GM19238 (cell line): Measurements from ENCODE around the gene GNRH2.
"Not testable (repeated sequence)": the region's sequence is repeated elsewhere in the genome, so short reads cannot be mapped to it uniquely, and the experiment has no call there.

Experiments used
- DNase-seq: peaks from one replicate; pipeline ENCODE4 v3.0.0; 2011; ENCODE audit warnings: low spot score; ENCODE audit not compliant: insufficient read length

GNRH2 gene

GRCh38 chr20:3072530-3073250, 29.3 kb downstream of the GNRH2 start:
- no peak for DNase-seq

GRCh38 chr20:3073251-3073643, 29.8 kb downstream of the GNRH2 start:
- not testable (repeated sequence) for DNase-seq

DNA sequence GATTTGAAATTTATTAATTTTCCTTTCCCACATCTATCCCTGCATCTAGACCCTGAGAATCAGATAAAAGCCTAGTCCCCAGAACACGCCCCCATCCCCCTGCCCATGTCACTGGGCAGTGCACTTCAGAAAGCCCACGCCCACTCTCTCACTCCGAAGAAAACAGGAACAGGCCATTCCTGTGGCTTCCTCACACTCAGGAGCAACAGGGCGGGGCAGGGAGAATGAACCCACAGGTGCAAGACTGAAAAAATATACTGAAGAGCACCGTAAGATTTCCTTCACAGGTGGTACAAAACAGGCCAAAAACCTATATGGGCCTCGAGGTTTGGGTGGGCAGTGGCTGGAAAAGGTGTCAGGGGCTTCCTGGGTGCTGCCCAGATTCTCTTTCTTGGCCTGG, 31.4 kb downstream of the GNRH2 start:
- DNase-seq: no peak

DNA sequence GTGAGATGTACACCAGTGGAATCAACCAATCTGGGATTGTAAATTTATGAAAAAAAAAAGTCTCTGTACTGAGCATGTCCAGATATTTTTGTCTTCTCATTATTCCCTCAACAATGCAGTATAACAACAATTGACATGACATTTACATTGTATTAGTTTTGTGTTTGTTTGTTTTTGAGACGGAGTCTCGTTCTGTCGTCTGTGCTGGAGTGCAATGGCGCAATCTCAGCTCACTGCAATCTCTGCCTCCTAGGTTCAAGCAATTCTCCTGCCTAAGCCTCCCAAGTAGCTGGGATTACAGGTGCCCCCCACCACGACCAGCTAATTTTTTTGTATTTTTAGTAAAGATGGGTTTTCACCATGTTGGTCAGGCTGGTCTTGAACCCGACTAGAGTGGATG, 31.9 kb downstream of the GNRH2 start:
- not testable (repeated sequence) for DNase-seq

DNA sequence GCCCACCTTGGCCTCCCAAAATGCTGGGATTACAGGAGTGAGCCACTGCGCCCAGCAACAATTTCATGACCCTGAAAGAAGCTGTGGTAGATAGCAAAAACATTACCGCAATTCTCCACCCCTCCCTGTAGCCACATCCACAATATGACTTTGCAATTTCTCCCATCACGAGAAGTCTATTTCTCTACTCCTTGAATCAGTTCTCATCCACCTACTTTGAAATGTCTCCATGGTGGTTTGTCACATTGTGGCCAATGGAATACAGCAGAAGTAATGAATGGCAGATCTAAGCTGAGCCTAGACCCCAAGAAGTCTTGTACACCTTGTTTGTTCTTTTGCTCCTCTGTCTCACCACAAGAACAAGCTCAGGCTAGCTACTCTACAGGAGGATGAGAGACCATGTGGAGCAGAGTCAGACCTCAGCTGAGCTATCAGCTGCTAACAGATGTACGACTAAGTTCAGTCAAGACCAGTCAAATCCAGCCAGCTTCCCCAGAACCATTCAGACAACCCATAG, 34.3 kb downstream of the GNRH2 start:
- DNase-seq: no peak

GRCh38 chr20:3080939-3081388, 37.5 kb downstream of the GNRH2 start:
- DNase-seq: no peak

GRCh38 chr20:3081641-3082040, 38.2 kb downstream of the GNRH2 start:
- no peak for DNase-seq

DNA sequence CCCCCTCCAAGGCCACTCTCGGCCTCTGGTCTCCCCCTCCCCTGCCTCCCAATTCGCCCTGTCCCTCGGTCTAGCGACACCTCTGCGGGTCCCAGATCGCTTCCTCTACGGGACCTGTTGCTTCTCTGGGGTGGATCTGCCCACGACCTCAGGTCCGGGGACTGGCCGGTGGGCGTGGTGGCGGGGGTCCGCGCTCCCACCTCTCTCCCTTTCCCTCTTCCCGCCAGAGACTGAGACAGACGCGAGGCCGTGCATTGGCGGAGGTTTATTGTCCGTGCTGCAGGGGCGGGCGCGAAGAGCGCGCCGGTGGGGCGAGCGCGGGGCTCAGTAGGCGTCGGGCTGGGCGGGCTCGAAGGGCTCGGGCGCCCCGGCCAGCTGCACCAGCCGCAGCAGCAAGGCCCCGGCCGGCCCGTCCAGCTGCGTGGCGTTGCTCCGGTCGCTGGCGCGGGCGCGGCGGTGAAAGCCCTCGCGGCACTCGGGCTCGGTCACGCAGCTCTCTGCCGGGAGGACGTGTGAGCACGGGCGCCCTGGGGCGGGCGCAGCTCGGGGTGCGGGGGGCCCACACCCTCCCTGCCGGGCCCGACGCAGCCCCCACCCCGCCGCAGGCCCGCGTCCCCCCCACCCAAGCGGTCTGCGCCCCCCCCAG, 39.0 kb downstream of the GNRH2 start:
- DNase-seq: no peak

DNA sequence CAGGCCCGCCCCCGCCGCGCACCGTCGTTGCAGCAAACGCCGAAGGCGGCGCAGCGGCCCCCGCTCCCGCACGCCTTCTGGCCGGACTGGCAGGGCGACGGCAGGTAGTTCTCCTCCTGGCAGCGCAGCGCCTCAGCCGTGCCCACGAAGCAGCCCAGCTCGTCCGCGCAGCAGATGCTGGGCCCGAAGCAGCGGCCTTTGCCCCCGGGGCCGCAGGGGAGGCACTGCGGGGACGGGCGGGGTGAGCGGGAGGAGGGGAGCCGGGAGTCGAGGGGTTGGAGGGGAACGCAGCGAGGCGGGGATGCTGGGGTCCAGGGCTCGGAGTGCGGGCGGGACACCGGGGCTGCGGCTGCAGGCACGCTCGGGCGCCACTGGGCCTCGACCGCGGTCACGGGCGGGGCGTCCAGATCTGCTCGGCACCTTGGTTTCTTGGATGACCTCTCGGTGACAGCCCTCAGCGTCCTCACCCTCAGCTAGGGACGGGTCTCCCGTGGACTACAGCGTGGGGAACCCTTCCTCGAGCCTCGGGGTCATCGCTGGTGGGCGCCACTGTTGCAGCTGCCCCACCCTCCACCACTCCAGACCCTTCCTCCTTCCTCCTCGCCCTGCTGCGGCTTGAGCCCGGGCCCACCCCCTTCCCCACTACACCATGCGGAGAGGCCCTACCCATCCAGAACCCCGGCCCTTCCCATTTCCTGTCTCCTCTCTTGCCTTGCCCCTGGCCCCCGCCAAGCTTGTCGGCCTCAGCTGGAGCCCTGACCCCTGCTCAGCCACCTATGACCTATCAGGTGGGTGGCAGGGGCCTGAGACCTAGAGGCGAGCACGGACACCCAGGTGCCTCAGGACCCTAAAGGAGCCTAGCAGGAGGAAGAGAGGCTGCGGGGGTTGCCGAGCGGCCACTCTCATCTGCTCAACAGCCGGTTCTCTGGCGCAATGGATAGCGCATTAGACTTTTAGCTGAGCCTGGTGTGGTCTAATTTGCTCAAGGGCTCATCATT, 39.8 kb downstream of the GNRH2 start:
- no peak for DNase-seq

DNA sequence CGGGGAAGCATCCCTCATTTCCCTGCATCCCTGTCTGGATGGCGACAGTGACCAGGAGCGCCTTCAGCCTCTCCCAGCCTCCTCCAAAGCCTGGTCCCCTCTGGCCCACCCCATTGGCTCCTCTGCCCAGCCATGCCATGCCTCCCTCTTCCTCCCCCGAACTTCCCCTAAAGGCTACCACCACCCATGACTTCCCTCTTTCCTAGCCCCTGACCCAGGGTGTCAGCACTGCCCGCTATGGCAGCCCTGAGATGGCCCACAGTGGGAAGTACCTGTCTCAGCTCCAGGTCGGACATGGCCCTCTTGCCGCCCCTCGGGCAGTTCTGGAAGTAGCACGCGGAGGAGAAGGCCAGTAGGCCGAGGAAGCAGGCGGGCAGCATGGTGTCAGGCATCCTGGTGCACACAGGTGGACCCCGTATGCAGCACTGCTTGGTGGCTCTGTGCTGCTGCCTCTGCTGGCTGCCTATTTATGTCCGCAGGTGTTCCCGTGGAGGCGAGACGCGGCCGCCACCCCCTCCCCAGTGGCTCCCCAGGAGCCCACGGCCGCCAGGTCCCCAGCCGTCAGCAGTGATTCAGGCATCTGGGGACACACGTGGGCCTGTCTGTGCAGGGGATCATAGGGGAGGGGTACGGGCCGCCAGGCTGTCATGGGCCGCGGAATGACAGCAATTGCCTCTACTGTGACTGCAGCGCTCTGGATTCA, 41.0 kb downstream of the GNRH2 start, which contains the start of gene AVP:
Gene AVP (minus strand): TSS at position 442 of the 703 bp plus-strand sequence. CDS start 50 bp downstream, at position 392.
- no peak for DNase-seq

- DNase-seq: no peak
These were observed 41.6 kb downstream of the GNRH2 start for GRCh38 chr20:3084986-3085360.

GRCh38 chr20:3085571-3086072, 42.2 kb downstream of the GNRH2 start:
- no peak for DNase-seq

- DNase-seq: no peak
These were observed 44.6 kb downstream of the GNRH2 start for GRCh38 chr20:3088031-3088430.

DNA sequence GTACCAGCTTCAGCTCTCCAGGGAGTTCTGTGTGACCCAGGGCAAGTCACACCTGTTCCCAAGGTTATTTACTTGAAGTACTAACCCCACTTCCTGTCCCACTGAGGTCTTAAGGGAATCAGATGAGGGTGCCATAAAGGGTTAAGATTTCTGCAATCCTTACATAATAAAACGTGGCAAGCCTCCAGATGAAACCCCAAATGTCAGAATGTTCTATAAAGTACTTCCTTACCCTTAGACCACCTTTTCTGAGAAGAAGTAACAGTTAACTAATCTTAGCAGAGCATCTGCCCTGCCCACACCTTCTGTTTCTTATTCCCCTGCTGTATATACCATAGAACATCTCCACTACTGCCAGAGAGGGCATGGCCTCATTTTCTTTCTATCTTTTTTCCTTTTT, 47.1 kb downstream of the GNRH2 start:
- no peak for DNase-seq

- no peak for DNase-seq
These were observed 49.4 kb downstream of the GNRH2 start for GRCh38 chr20:3092611-3093379.

- DNase-seq: no peak
These were observed 50.5 kb downstream of the GNRH2 start for GRCh38 chr20:3093861-3094361.

- no peak for DNase-seq
These were observed 51.6 kb downstream of the GNRH2 start for GRCh38 chr20:3094848-3095629.
